OCI-LY7 (cell line): Measurements from ENCODE around the gene WDFY3. TPM values are rescaled to one million over a fixed set of nuclear protein-coding genes. Genes with fewer than 3 reads are reported as not detected.

ENCODE experiments used
- BruUV-seq: library from RNA; stranded (reverse); fragments of 400-500 nt; replicated peaks from 2 replicates; lab custom pipeline; 2021; lab: Mats Ljungman, UMichigan
- CTCF ChIA-PET: fragments of 300-600 bp; sonication (Branson Sonifier 250); formaldehyde crosslinking; loops from one replicate; lab custom pipeline; 2022; ENCODE audit warnings: antibody characterized with exemption; ENCODE audit not compliant: unreplicated experiment; lab: Charles Lee
- POLR2A ChIA-PET: fragments of 300-600 bp; sonication (Branson Sonifier 250); formaldehyde crosslinking; loops from one replicate; lab custom pipeline; 2022; ENCODE audit warnings: antibody characterized with exemption; lab: Charles Lee
- DNase-seq: peaks from one replicate; pipeline ENCODE4 v3.0.0-alpha.2; 2015; ENCODE audit warnings: low spot score
- H2AFZ ChIP-seq: fragments of 200-600 bp; sonication (generic), shearing (Covaris generic); 2 replicates; pipeline ENCODE4 v1.6.1; 2014; ENCODE audit warnings: mild to moderate bottlenecking, antibody characterized with exemption, low read length, moderate library complexity
- H3K27ac ChIP-seq: fragments of 200-600 bp; sonication (generic); 2 replicates; pipeline ENCODE4 v1.5.1; 2014; ENCODE audit warnings: mixed run types, low read depth, mild to moderate bottlenecking, moderate library complexity, low read length, inconsistent platforms; ENCODE audit not compliant: poor library complexity, severe bottlenecking
- H3K36me3 ChIP-seq: fragments of 200-600 bp; sonication (generic); 2 replicates; pipeline ENCODE4 v1.6.1; 2014; ENCODE audit warnings: mild to moderate bottlenecking, antibody characterized with exemption, low read length, moderate library complexity, mixed read lengths; ENCODE audit not compliant: insufficient read depth
- H3K4me1 ChIP-seq: fragments of 200-600 bp; sonication (generic); 2 replicates; pipeline ENCODE4 v1.5.1; 2014; ENCODE audit warnings: mild to moderate bottlenecking, low read length; ENCODE audit not compliant: insufficient read depth, poor library complexity, severe bottlenecking
- H3K4me2 ChIP-seq: fragments of 200-600 bp; sonication (generic); 2 replicates; pipeline ENCODE4 v1.6.1; 2014; ENCODE audit warnings: mild to moderate bottlenecking, low read length
- H3K4me3 ChIP-seq: fragments of 200-600 bp; sonication (generic); 2 replicates; pipeline ENCODE4 v1.5.1; 2014; ENCODE audit warnings: mild to moderate bottlenecking, low read depth, low read length; ENCODE audit not compliant: poor library complexity, severe bottlenecking
- H3K79me2 ChIP-seq: fragments of 200-600 bp; sonication (generic); 2 replicates; pipeline ENCODE4 v1.6.1; 2016; ENCODE audit warnings: low read depth, mild to moderate bottlenecking, low read length, moderate library complexity, mixed read lengths; ENCODE audit not compliant: insufficient read depth
- H3K9me2 ChIP-seq: fragments of 200-600 bp; sonication (generic); 2 replicates; pipeline ENCODE4 v1.6.1; 2016; ENCODE audit warnings: mild to moderate bottlenecking, low read length, mixed read lengths; ENCODE audit not compliant: insufficient read depth
- H3K9me3 ChIP-seq: fragments of 200-600 bp; sonication (generic); 2 replicates; pipeline ENCODE4 v1.6.1; 2014; ENCODE audit warnings: mild to moderate bottlenecking, mixed run types, low read length, mixed read lengths
- H4K20me1 ChIP-seq: fragments of 200-600 bp; sonication (generic); 2 replicates; pipeline ENCODE4 v1.6.1; 2014; ENCODE audit warnings: mild to moderate bottlenecking, antibody characterized with exemption, low read length, moderate library complexity, mixed read lengths; ENCODE audit not compliant: insufficient read depth
- EZH2phosphoT487 ChIP-seq: fragments of 200-600 bp; sonication (generic); IDR thresholded peaks from 2 replicates; pipeline ENCODE4 v1.6.1; 2018; ENCODE audit warnings: low read depth, borderline replicate concordance, mild to moderate bottlenecking, mixed run types, antibody characterized with exemption, low read length, moderate library complexity, mixed read lengths
- intact Hi-C: fragments of 100-400 bp; cut with micrococcal nuclease; formaldehyde crosslinking; loops from one replicate; pipeline ENCODE4 v1.10.0; 2022; ENCODE audit not compliant: unreplicated experiment
- total RNA-seq, 2 experiments: library from RNA; depleted of rRNA in 1 of 2; stranded (reverse); fragments of >200 nt in 1 of 2; shearing (Covaris generic) in 1 of 2; gene quantifications; 2 replicates each; pipeline ENCODE4 v1.2.3, GENCODE V29; 2014 to 2022
- TF ChIP-seq, protein P1 (sequence below): fragments of 200-600 bp; sonication (generic); conservative IDR thresholded peaks from 2 replicates; pipeline ENCODE4 v1.5.1; 2014; ENCODE audit warnings: mild to moderate bottlenecking, antibody characterized with exemption, low read length, moderate library complexity, mixed read lengths

WDFY3 gene
- total RNA-seq, 2 experiments from 2014 or later, result not detected

DNA sequence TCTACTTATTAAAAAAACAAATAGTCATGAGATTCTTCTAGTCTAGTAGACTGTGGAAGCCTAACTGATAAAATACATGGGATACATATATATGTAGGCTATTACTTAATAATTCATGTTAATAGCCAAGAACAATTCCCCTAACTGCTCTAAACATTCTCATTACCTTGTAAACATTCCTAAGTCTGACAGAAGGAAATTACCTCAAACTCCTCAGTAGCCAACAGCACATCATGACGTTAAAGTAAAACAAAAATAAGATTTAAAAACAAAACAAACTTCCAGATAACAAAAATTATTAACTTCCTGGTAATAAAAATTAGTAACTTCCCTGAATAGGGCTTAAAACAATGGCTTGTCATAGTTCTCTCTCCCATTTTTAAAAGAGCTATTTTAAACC, 109.2 kb downstream of the WDFY3 start:
- no peak for DNase-seq
- H3K27ac ChIP-seq, result no peak overlapping the region
- no peak overlapping the region for H3K4me3 ChIP-seq
- TF ChIP-seq EZH2phosphoT487, result no peak
- TF ChIP-seq, protein P1, sequence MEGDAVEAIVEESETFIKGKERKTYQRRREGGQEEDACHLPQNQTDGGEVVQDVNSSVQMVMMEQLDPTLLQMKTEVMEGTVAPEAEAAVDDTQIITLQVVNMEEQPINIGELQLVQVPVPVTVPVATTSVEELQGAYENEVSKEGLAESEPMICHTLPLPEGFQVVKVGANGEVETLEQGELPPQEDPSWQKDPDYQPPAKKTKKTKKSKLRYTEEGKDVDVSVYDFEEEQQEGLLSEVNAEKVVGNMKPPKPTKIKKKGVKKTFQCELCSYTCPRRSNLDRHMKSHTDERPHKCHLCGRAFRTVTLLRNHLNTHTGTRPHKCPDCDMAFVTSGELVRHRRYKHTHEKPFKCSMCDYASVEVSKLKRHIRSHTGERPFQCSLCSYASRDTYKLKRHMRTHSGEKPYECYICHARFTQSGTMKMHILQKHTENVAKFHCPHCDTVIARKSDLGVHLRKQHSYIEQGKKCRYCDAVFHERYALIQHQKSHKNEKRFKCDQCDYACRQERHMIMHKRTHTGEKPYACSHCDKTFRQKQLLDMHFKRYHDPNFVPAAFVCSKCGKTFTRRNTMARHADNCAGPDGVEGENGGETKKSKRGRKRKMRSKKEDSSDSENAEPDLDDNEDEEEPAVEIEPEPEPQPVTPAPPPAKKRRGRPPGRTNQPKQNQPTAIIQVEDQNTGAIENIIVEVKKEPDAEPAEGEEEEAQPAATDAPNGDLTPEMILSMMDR, result no peak
- no peaks in the 10 kb centered on the region for H3K36me3 ChIP-seq
- intact Hi-C loops, result no loop called here
- no peaks in the 10 kb centered on the region for H3K79me2 ChIP-seq
- CTCF ChIA-PET, result no interaction called here
- H3K4me1 ChIP-seq, result no peaks in the 10 kb centered on the region
- no peaks in the 10 kb centered on the region for H4K20me1 ChIP-seq
- POLR2A ChIA-PET, result no interaction called here
- H3K9me3 ChIP-seq, result no peaks in the 10 kb centered on the region
- H3K9me2 ChIP-seq, result no peaks in the 10 kb centered on the region
- no peak overlapping the region for H3K4me2 ChIP-seq
- no TSS peak for BruUV-seq
- no peak overlapping the region for H2AFZ ChIP-seq

DNA sequence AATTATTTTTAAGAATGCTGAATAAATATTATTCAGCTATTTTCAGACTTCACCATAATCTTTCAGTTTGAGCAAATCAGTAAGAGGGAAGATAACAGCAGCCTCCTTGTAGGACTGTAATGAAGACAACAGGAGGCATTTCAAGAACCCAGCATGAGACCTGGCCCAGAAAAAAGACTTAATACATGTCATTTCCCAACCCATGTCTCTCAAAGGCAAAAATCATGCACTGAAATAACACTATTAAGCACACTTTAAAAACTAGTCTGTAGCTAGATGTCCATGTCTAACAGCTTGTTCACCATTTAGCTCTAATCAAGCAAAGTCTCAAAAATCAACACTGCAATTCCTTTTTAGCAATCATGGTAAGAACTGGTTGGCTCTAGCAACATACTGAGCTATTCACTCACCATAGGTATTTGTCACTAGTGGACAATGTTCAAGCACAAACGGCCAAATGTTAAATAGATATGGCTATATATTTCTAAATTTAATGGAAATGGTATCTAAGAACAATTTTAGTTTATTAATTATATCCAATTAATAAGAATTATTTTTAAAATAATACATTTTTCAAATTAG, 109.9 kb downstream of the WDFY3 start:
- POLR2A ChIA-PET, result interaction anchor here (0.5 kb wide), 1 partner anchor 786 kb away, joined by 3 read pairs; no protein-coding TSS in a partner anchor
- BruUV-seq, result no TSS peak
- no peaks in the 10 kb centered on the region for H4K20me1 ChIP-seq

DNA sequence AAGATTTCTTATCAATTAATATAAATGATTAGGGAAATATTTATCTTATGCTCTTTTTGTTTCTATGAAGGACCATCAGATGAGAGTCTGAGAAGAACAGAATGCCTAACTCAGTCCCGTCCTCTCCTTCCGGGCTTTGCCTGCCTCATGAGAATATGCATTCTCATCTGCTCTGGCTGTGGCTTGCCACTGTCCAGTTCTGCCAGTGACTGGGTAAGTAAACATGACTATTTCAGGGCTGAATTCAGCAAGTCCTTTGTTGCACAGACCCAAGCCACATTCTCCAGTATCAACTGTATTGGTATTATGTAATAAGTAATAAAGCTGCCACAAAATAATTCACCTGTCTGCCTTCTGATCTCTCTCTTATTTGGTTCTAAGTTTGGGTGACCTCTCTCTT, 110.7 kb downstream of the WDFY3 start:
- ChIA-PET POLR2A (no interaction called here), CTCF (no interaction called here)
- Histone ChIP-seq H3K4me2 (no peak overlapping the region), H3K9me2 (no peaks in the 10 kb centered on the region), H3K4me3 (no peak overlapping the region), H2AFZ (no peak overlapping the region), H3K27ac (no peak overlapping the region), H3K4me1 (no peaks in the 10 kb centered on the region), H3K79me2 (no peaks in the 10 kb centered on the region), H4K20me1 (no peaks in the 10 kb centered on the region), H3K9me3 (no peaks in the 10 kb centered on the region), H3K36me3 (no peaks in the 10 kb centered on the region)
- no peak for TF ChIP-seq EZH2phosphoT487
- TF ChIP-seq, protein P1, result no peak
- BruUV-seq, result no TSS peak
- intact Hi-C loops, result no loop called here
- no peak for DNase-seq

More for the DNA sequence above, 109.9 kb downstream of the WDFY3 start:
- H3K9me2 ChIP-seq, result no peaks in the 10 kb centered on the region
- H3K4me2 ChIP-seq, result no peak overlapping the region
- CTCF ChIA-PET, result no interaction called here
- DNase-seq, result no peak
- H2AFZ ChIP-seq, result no peak overlapping the region
- intact Hi-C loops, result no loop called here
- H3K4me3 ChIP-seq, result no peak overlapping the region
- no peak overlapping the region for H3K27ac ChIP-seq
- H3K9me3 ChIP-seq, result no peaks in the 10 kb centered on the region
- H3K4me1 ChIP-seq, result no peaks in the 10 kb centered on the region
- no peak for TF ChIP-seq EZH2phosphoT487
- TF ChIP-seq, protein P1, result no peak
- no peaks in the 10 kb centered on the region for H3K36me3 ChIP-seq
- no peaks in the 10 kb centered on the region for H3K79me2 ChIP-seq
